Nephron progenitor cell (in vitro differentiated cells): ENCODE data around the gene MFAP3.

ENCODE experiments used
- DNase-seq: peaks from one replicate; pipeline ENCODE4 v3.0.0; 2021
- H3K27ac Mint-ChIP-seq: 2 replicates; pipeline ENCODE4 v1.8.0; 2021; ENCODE audit warnings: mild to moderate bottlenecking, moderate library complexity, mixed read lengths
- H3K27me3 Mint-ChIP-seq: 2 replicates; pipeline ENCODE4 v1.8.0; 2021; ENCODE audit warnings: mild to moderate bottlenecking, low read depth, mixed read lengths; ENCODE audit not compliant: poor library complexity
- H3K36me3 Mint-ChIP-seq: 2 replicates; pipeline ENCODE4 v1.8.0; 2021; ENCODE audit warnings: low read depth, mixed read lengths
- H3K4me1 Mint-ChIP-seq: 2 replicates; pipeline ENCODE4 v1.8.0; 2021; ENCODE audit warnings: mixed read lengths
- H3K4me3 Mint-ChIP-seq: 2 replicates; pipeline ENCODE4 v1.8.0; 2021; ENCODE audit warnings: mild to moderate bottlenecking, moderate library complexity, mixed read lengths
- H3K9me3 Mint-ChIP-seq: 2 replicates; pipeline ENCODE4 v1.8.0; 2021; ENCODE audit warnings: mild to moderate bottlenecking, moderate library complexity, mixed read lengths
- CTCF ChIP-seq: fragments of 200-600 bp; sonication (generic); IDR thresholded peaks from 2 replicates; pipeline ENCODE4 v1.5.0; 2021; ENCODE audit warnings: antibody characterized with exemption

The MFAP3 gene

GRCh38 chr5:154097031-154097430, 58.3 kb downstream of the MFAP3 start:
- TF ChIP-seq CTCF = no peak
- peak; percentile 16 for DNase-seq
- H3K4me3 Mint-ChIP-seq = no peak overlapping the region
- H3K27me3 Mint-ChIP-seq = peaks cover 36% of the 10 kb centered on the region
- H3K4me1 Mint-ChIP-seq = peaks cover 15% of the 10 kb centered on the region
- peaks cover 4% of the 10 kb centered on the region for H3K9me3 Mint-ChIP-seq
- no peaks in the 10 kb centered on the region for H3K36me3 Mint-ChIP-seq
- no peak overlapping the region for H3K27ac Mint-ChIP-seq

GRCh38 chr5:154098465-154098864, 59.7 kb downstream of the MFAP3 start:
- Mint-ChIP-seq H3K27ac (no peak overlapping the region), H3K9me3 (peaks cover 4% of the 10 kb centered on the region), H3K36me3 (no peaks in the 10 kb centered on the region), H3K27me3 (peaks cover 36% of the 10 kb centered on the region), H3K4me3 (no peak overlapping the region), H3K4me1 (peaks cover 7% of the 10 kb centered on the region)
- no peak for TF ChIP-seq CTCF
- no peak for DNase-seq

GRCh38 chr5:154101184-154101583, 62.4 kb downstream of the MFAP3 start:
- Mint-ChIP-seq H3K4me1 (peaks cover 7% of the 10 kb centered on the region), H3K27me3 (peaks cover 32% of the 10 kb centered on the region), H3K27ac (no peak overlapping the region), H3K4me3 (no peak overlapping the region), H3K36me3 (peaks cover 7% of the 10 kb centered on the region), H3K9me3 (no peaks in the 10 kb centered on the region)
- no peak for TF ChIP-seq CTCF
- DNase-seq = no peak

GRCh38 chr5:154103233-154103632, 64.5 kb downstream of the MFAP3 start:
- Mint-ChIP-seq H3K9me3 (no peaks in the 10 kb centered on the region), H3K27ac (no peak overlapping the region), H3K4me1 (peaks cover 15% of the 10 kb centered on the region), H3K4me3 (no peak overlapping the region), H3K36me3 (peaks cover 7% of the 10 kb centered on the region), H3K27me3 (peaks cover 41% of the 10 kb centered on the region)
- TF ChIP-seq CTCF = no peak
- no peak for DNase-seq
